Measurements from ENCODE around the gene FAAH2.
"Not testable (repeated sequence)": the region's sequence is repeated elsewhere in the genome, so short reads cannot be mapped to it uniquely, and the experiment has no call there.

The FAAH2 gene

DNA sequence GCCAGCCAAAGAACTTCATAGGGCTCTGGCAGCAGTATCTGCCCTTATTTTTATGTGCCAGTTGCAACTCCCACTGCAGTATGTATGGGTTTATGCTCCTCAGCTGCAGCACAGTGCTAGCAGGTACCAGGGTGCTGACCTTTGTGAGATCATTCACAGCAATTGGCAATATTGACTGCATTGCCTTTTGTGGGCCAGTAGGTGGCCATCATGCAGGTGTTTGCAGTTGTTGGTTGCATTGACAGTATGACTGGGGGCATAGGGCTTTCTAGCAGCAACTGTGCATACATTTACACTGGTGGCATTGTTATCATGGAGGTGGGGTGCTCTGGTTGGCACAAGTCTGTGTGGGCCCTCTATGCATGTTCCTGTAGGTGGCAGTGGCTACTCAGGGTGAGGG is 42.5 kb downstream of the FAAH2 start:
- TF ChIP-seq POLR2A (IDR thresholded peaks at IDR 0.05; ENCODE audit: low read depth, low read length) = no peak
- DNase-seq (ENCODE audit: insufficient read length, low spot score) (no peak), FAIRE-seq (no peak)

DNA sequence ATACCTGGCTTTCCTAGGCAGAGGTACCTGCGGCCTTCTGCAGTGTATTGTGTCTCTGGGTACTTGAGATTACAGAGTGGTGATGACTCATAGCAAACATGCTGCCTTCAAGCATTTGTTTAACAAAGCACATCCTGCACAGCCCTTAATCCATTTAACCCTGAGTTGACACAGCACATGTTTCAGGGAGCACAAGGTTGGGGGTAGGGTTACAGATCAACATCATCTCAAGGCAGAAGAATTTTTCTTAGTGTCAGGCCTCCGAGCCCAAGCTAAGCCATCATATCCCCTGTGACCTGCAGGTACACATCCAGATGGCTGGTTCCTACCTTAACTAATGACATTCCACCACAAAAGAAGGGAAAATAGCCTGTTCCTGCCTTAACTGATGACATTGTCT is 49.3 kb downstream of the FAAH2 start:
- FAIRE-seq; DNase-seq (ENCODE audit: insufficient read length, low spot score): not testable (repeated sequence)

DNA sequence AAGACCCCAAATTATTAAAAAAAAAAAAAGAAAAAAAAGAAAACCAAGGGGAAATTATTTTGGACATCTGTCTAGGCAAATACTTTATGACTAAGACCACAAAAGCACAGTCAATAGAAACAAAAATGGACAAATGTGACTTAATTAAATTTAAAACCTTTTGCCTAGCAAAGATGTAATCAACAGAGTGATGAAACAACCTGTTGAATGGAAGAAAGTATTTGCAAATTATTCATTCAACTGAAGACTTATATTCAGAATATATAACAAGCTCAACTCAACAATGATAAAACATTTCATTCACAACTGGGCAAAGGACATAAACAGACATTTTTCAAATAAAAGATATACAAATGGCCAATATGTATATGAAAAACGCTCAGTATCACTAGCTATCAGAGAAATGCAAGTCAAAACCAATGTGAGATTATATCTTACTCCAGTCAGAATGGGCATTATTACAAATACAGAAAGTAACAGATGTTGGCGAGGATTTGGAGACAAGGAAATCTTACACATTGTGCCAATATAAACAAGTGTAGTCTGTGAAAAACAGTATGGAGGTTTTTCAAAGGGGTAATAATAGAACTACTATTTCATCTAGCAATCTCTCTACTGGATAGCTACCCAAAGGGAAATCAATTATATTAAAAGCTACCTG is 67.1 kb downstream of the FAAH2 start:
- FAIRE-seq (no peak), DNase-seq (ENCODE audit: insufficient read length, low spot score) (no peak)
- no peak for TF ChIP-seq POLR2A (IDR thresholded peaks at IDR 0.05; ENCODE audit: low read depth, low read length)

DNA sequence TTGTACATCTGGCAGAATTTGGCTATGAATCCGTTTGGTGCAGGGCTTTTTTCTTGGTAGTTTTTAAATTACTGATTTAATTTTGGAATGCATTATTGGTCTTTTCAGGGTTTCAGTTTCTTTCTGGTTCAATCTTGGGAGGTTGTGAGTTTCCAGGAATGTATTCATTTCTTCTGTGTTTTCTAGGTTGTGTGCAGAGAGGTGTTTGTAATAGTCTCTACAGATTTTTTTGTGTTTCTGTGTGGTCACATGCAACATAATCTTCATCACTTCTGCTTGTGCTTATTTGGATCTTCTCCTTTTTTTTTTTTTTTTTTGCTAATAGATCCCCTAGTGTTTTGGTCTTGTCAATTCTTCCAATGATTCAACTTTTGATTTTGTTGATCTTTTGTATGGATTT is 77.6 kb downstream of the FAAH2 start:
- FAIRE-seq (no peak), DNase-seq (ENCODE audit: insufficient read length, low spot score) (no peak)
- no peak for TF ChIP-seq POLR2A (IDR thresholded peaks at IDR 0.05; ENCODE audit: low read depth, low read length)

DNA sequence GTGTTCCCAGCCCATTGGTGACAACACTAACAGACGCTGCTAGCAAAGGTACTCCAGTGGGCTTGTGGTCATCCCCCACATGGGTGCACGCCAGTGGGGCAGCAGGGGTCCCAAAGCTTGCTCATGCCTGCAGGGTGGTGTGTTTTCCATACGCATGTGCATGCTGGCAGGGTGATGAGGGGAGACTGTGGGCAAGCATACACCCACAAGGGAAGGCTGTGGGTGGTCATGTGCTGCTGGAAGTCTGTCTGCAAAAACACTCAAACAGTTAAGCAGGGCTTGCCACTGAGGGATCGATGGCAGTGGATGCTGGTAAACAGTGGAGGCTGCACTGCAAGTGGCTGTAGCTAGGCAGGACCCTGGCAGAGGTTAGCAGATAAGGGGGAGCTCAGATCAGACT is 79.9 kb downstream of the FAAH2 start:
- no peak for DNase-seq (ENCODE audit: insufficient read length, low spot score)
- no peak for TF ChIP-seq POLR2A (IDR thresholded peaks at IDR 0.05; ENCODE audit: low read depth, low read length)
- no peak for FAIRE-seq

DNA sequence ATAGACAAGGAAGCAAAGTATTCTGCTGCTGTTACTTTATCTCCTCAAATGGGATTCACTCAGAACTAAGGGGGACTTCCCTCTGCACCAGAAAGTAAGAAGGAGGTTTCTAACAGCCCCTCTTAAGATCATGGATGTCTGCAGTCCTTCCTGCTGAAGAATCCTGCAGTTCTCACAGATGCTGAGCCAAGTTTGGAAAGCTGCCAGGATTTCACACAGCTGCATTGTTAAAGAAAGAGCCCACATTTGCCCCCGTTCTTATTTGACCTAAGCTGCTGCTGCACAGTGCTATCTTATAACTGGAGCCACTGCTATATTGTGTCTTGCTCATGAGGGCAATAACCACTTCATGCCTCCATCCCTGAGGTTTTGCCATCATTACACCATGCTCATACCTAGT is 81.1 kb downstream of the FAAH2 start:
- no peak for TF ChIP-seq POLR2A (IDR thresholded peaks at IDR 0.05; ENCODE audit: low read depth, low read length)
- FAIRE-seq (no peak), DNase-seq (ENCODE audit: insufficient read length, low spot score) (no peak)

DNA sequence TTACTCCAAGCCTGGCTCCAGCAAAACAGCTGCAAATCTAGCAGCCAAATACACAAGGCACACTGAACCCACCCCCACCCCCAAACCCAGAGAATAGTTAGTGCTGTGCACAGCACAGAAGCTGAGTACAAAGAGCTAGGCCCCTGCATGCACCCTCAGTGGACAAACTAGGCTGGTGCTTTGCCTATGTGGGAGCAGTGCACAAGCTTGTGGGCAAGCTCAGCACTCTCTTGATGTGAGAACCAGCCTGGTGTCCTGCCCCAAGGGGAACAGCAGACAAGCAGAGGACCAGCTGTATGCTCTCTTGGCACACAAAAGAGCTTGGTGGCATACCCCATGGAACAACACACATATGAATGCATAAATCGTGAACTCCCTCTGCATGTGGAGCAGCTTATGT is 81.7 kb downstream of the FAAH2 start:
- TF ChIP-seq POLR2A (IDR thresholded peaks at IDR 0.05; ENCODE audit: low read depth, low read length) = no peak
- FAIRE-seq (no peak), DNase-seq (ENCODE audit: insufficient read length, low spot score) (no peak)

DNA sequence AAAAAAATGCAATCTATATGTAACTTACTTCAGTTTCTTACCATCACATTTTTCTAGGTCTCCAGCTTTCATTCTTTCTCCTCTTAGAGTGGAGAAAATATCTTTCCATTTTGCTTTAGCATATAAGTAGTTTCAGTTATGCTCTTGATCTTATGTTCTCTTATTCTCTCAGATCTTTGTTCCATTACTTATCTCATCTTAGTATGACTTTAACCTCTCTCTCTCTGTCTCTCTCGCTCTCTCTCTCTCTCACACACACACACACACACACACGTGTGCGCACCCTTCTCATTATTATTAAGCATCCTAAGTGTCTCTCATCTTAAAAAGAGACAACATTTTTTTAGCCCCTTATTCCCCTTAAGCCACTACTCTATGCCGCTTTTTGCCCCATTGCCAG is 92.8 kb downstream of the FAAH2 start:
- DNase-seq (ENCODE audit: insufficient read length, low spot score) (no peak), FAIRE-seq (no peak)
- TF ChIP-seq POLR2A (IDR thresholded peaks at IDR 0.05; ENCODE audit: low read depth, low read length) = no peak

DNA sequence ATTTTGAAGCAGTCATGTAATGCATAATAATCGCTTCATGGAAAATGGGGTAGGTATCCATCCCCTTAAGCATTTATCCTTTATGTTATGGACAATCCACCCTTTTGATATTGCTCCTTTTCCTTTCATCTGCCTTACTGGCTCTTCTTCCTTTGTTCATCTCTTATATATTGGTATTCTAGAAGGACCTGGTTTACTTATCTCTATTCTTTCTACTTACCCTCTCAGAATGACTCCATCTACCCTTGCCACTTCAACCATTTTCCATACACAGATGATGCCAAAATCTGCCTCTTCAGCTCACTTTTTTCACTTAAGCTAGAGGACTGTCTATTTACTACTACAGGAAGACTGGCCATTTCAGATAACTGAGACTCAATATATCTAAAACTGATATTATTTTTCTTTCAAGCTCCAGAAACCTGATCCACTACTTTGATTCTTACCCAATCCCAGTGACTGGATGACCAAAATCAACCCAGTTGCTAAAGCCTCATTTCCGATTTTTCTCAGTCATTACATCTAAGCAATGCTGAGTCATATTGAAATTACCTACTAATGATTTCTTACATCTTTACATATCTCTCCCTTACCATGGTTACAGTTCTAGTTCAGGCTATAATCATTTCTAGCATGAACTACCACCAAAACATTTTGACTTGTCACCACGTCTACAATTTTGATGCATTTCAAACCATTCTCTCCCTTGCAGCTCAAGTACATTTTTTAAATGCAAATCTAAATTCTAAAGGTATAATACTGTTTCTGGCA is 93.7 kb downstream of the FAAH2 start:
- DNase-seq (ENCODE audit: insufficient read length, low spot score) (no peak), FAIRE-seq (no peak)
- no peak for TF ChIP-seq POLR2A (IDR thresholded peaks at IDR 0.05; ENCODE audit: low read depth, low read length)

DNA sequence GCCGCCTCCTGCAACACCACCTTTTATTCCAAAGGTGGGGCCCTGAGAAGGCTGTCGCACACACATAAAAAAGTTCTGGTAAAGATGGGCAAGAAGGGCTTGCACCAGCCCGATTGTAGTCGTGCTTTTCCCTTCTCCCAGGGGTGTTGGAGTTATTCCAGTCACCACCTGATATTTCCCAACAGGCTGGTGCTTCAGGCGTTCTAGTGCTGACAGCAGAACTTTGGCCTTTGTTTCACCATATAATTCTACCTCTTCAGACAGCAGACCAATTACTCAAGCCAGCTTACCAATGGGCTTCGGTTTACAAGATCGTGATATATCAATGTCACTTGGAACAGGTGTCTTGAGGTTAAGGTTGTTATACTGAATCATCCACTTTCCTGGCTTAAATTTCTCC is 107.7 kb downstream of the FAAH2 start:
- not testable (repeated sequence) for DNase-seq (ENCODE audit: insufficient read length, low spot score); FAIRE-seq

DNA sequence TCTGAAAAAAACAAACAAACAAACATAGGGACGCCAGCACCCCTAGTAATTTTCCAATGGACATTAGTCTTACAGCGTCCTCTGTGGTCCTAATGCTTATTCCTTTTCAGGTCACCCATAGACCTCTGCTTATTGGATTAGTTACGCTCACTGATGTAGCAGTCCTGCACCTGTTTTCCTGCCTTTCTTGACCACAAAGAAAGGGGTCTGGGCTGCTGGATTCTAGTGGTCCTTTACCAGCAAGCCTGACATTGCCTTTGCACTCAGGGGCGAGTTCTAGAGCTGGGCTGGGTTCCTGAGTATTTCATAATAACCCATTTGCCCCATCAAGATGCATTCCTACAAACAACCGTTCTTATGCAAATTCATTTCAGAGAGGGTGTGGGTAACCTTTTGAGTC is 116.7 kb downstream of the FAAH2 start:
- not testable (repeated sequence) for FAIRE-seq

DNA sequence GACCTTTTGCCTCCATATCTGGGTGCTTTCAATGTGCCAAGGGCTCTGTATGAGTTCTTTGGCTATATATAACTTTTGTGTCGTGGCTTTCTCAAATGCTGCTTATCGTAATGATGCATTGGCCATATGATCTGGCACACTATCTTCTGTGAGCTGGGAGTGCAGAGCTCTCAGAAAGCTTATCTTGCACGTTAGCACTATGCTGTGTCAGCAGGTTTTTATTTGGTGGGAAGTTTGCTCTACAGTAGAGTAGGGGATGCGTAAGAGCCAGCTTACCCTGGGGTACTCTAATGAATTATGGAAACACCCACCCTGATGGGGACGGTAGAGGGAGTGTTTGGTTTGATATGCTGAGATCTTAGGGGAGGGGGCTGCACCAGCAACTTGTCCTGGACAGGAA is 119.6 kb downstream of the FAAH2 start:
- FAIRE-seq (no peak), DNase-seq (ENCODE audit: insufficient read length, low spot score) (no peak)
- TF ChIP-seq POLR2A (IDR thresholded peaks at IDR 0.05; ENCODE audit: low read depth, low read length) = no peak

More for the DNA sequence above, 116.7 kb downstream of the FAAH2 start:
- DNase-seq (ENCODE audit: insufficient read length, low spot score) = not testable (repeated sequence)

DNA sequence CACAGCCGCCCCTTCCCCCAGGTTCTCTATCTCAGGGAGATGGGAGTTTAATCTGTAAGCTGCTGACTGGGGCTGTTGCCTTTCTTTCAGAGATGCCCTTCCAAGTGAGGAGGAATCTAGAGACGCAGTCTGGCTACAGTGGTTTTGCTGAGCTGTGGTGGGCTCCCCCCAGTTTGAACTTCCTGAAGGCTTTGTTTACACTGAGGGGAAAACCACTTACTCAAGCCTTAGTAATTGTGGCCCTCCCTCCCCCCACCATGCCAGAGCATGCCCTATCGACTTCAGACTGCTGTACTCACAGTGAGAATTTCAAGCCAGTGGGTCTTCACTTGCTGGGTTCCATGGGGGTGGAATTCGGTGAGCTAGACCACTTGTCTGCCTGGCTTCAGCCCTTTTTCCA is 131.3 kb downstream of the FAAH2 start:
- no peak for TF ChIP-seq POLR2A (IDR thresholded peaks at IDR 0.05; ENCODE audit: low read depth, low read length)
- no peak for FAIRE-seq
- no peak for DNase-seq (ENCODE audit: insufficient read length, low spot score)

DNA sequence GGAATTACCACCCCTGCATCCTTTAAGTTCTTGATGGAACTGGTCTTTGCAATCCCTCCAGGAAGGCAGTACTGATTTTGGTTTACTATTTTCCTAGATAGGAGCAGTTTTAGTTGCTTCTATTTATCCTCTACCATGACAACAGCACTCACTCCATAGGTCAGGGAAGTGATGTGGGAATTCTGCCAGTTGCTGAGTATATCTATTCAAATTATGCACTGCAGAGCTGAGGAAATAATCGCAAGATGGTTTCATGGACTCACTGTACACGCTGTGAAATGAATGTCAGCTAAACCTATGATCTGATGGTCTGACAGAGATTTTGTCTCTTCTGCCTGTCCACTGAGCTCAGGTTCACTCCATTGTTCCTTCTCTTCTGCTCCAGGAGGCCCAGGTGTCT is 135.8 kb downstream of the FAAH2 start:
- FAIRE-seq = no peak

DNA sequence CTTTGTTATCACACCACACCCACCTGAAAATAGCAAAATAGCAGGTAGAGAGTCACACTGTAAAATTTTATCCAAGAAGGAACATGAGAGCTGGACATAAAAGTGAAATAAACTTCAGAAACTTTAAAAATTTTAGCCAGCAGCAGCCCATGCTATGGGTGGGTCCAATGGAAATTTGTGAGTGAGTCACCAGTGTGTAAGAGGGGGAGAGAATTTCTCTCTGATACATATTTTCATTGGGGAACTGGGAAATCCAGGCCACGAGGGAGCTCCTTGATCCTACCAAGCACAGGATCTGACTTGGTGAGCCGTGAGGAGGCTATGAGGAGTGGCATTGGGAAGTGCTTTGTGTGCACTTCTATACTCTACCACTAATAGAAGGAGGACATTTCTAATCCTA is 136.3 kb downstream of the FAAH2 start:
- no peak for TF ChIP-seq POLR2A (IDR thresholded peaks at IDR 0.05; ENCODE audit: low read depth, low read length)
- DNase-seq (ENCODE audit: insufficient read length, low spot score) (no peak), FAIRE-seq (no peak)

More for the DNA sequence above, 135.8 kb downstream of the FAAH2 start:
- no peak for TF ChIP-seq POLR2A (IDR thresholded peaks at IDR 0.05; ENCODE audit: low read depth, low read length)
- no peak for DNase-seq (ENCODE audit: insufficient read length, low spot score)
